Heart right ventricle (tissue), 16 donors: ENCODE measurements around the gene HS1BP3. TPM values are rescaled to one million over a fixed set of nuclear protein-coding genes. Genes with fewer than 3 reads are reported as not detected.
A peak's percentile ranks its signal among the peaks of the same experiment; 100 is the strongest.

ENCODE experiments used
- ATAC-seq, 8 donors: fragments of 200-7000 bp; cut with Tn5 transposase; one replicate each; pipeline ENCODE4 v1.9.1; 2020; ENCODE audit warnings: mild to moderate bottlenecking in 8 of 8, moderate library complexity in 8 of 8, moderate number of reproducible peaks in 1 of 8
- DNase-seq, 2 donors: peaks; one replicate each; pipeline ENCODE4 v3.0.0-alpha.2; 2020
- H3K27ac ChIP-seq, 10 donors: fragments of 200-600 bp; sonication (generic) in 2 of 10; one replicate each; pipeline versions ENCODE4 v1.5.0 to v1.8.0; 2020 to 2022; ENCODE audit warnings: mild to moderate bottlenecking in 3 of 10
- H3K27me3 ChIP-seq, 7 donors: fragments of 200-600 bp; one replicate each; pipeline ENCODE4 v1.8.0; 2021 to 2022; ENCODE audit warnings: mild to moderate bottlenecking in 2 of 7
- H3K36me3 ChIP-seq, 9 donors: fragments of 200-600 bp; sonication (generic) in 1 of 9; one replicate each; pipeline versions ENCODE4 v1.5.0 to v1.8.0; 2020 to 2022; ENCODE audit warnings: mild to moderate bottlenecking in 2 of 9
- H3K4me1 ChIP-seq, 9 donors: fragments of 200-600 bp; sonication (generic) in 1 of 9; one replicate each; pipeline versions ENCODE4 v1.5.0 to v1.8.0; 2020 to 2022; ENCODE audit warnings: mild to moderate bottlenecking in 4 of 9
- H3K4me3 ChIP-seq, 10 donors: fragments of 200-600 bp; sonication (generic) in 2 of 10; one replicate each; pipeline versions ENCODE4 v1.5.0 to v1.8.0; 2020 to 2022; ENCODE audit warnings: mild to moderate bottlenecking in 7 of 10, moderate library complexity in 2 of 10
- H3K9me3 ChIP-seq, 11 donors: fragments of 200-600 bp in 10 of 11; sonication (generic) in 2 of 11; one replicate each; pipeline versions ENCODE4 v1.5.0 to v1.8.0; 2013 to 2022; ENCODE audit warnings: mild to moderate bottlenecking in 2 of 11, control low read depth in 1 of 11, moderate library complexity in 1 of 11
- CTCF ChIP-seq, 9 donors: fragments of 200-600 bp; sonication (generic) in 2 of 9; IDR thresholded peaks; one replicate each; pipeline versions ENCODE4 v1.5.0 to v1.8.0; 2021 to 2022; ENCODE audit warnings: antibody characterized with exemption in 9 of 9, mild to moderate bottlenecking in 5 of 9, moderate library complexity in 1 of 9
- WGBS, 2 donors: extraction: QIAGEN DNeasy Blood & Tissue Kit; methylation state at CpG; one replicate each; pipeline ENCODE4 v1.1.7; 2013; ENCODE audit warnings: inconsistent platforms in 1 of 2; 5-methylcytosine and 5-hydroxymethylcytosine counted together
- intact Hi-C, 10 donors: fragments of 100-400 bp; cut with DNase I; formaldehyde crosslinking; loops; one replicate each; pipeline versions ENCODE4 v1.11.1 to v1.14.2; 2022
- polyA plus RNA-seq, 2 donors: library from polyadenylated mRNA; stranded (reverse); fragments of 200-250 nt; gene quantifications; one replicate each; pipeline ENCODE4 v1.2.3, GENCODE V29; 2013
- total RNA-seq, 10 donors: library from RNA; stranded (reverse); fragmentation: NEBNext Ultra II Directional in 3 of 10; extraction: Animal tissue kit (Norgen Biotek cat#: 25700) in 3 of 10; gene quantifications; one replicate each; pipeline versions ENCODE4 v1.2.1 to v1.2.4, GENCODE V29; 2021 to 2023
- donor health status: Arrhythmogenic right ventricular cardiomyopathy.
- donor health status: ischemic (EF 13 %, LVEDD 7.1; RV severe dilation, severe dysfunction).
- donor health status: healthy with polysubstance abuse.
- donor health status: DM: no; HTN: yes; CAD: no.
- donor health status: DM: no; HTN: no; CAD: no.
- donor health status: ischemic (EF 25% LVEDD 6.9; RV normal size, moderate dysfunction).
- donor health status: ischemic (EF 25% LVEDD 5.7; RV mildly dilated, moderate dysfunction).
- donor health status: healthy.
- donor health status: DM: yes; HTN: yes; CAD: no.
- donor health status: Ischemic cardiomyopathy.
- donor health status: ischemic (EF 35%, LVEDD 5.7; RV mildly dilated, moderate dysfunction).
- donor health status: nonischemic (EF 11% LVEDD 7.7; RV severe dilation, severe dysfunction).
- donor health status: DM: yes; HTN: yes; CAD: no.
- donor health status: PGD.
- donor health status: ischemic (EF 29% LVEDD 5.4; RV normal size, mild dysfunction).
- donor health status: nonischemic (EF 23%, LVEDD 6.1; RV moderate dilation, normal function).

HS1BP3 gene
- total and polyA plus RNA-seq, 12 donors: 11.3 to 26.3 (median 16.5) TPM

GRCh38 chr2:20649976-20650375 is 922 bp downstream of the HS1BP3 start:
- Histone ChIP-seq H3K9me3 (no peaks in the 10 kb centered on the region), H3K4me3 (peak overlapping the region; percentile 72 to 99 (median 94)), H3K27me3 (no peaks in the 10 kb centered on the region), H3K36me3 (peaks cover 0 to 19% (median 4%) of the 10 kb centered on the region in 9 donors), H3K27ac (peak overlapping the region in 2 of 10 donors; percentile 91 to 97), H3K4me1 (peaks cover 3 to 39% (median 35%) of the 10 kb centered on the region in 9 donors)
- DNase-seq (no peak), ATAC-seq (no peak)
- no peak for TF ChIP-seq CTCF (IDR thresholded peaks at IDR 0.05)
- intact Hi-C loops: loop anchor here in 1 of 10 donors (5.0 kb wide), 1 partner anchor 748 kb away; the partner anchor contains the start of gene TTC32
- 72 to 81% methylated on average over 7 of the region's 7 CpGs for WGBS, 2 donors

GRCh38 chr2:20649576-20649975 is 1.3 kb downstream of the HS1BP3 start:
- no peak for ATAC-seq

DNA sequence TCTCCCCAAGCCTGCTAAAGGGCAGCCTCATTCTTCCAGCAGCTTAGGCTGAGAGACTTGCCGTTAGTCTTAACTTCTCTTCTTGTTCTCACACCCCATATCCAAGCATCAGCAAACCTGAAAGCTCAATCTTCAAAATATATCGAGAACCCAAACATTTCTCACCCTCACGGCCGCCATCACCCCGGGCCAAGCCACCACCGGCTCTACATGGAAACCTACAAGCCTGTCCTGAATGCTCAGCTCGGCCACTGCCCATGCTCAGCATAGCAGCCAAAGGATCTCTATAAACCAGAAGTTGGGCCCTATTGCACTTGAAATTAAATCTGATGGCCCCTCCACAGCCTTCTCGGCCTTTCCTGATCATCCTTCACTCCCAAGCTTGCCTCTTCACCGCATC is 2.1 kb downstream of the HS1BP3 start:
- Histone ChIP-seq H3K36me3 (peaks cover 0 to 30% (median 12%) of the 10 kb centered on the region in 9 donors), H3K4me3 (no peak overlapping the region), H3K27ac (no peak overlapping the region), H3K4me1 (peaks cover 3 to 39% (median 35%) of the 10 kb centered on the region in 9 donors), H3K27me3 (no peaks in the 10 kb centered on the region), H3K9me3 (no peaks in the 10 kb centered on the region)
- DNase-seq: no peak
- ATAC-seq: no peak
- WGBS, 2 donors: 95 to 96% methylated on average over 9 of the region's 9 CpGs
- intact Hi-C loops: no loop called here
- no peak for TF ChIP-seq CTCF (IDR thresholded peaks at IDR 0.05)

More at GRCh38 chr2:20649576-20649975, 1.3 kb downstream of the HS1BP3 start:
- H3K36me3 ChIP-seq: peaks cover 0 to 23% (median 8%) of the 10 kb centered on the region in 9 donors
- intact Hi-C loops: no loop called here
- H3K27ac ChIP-seq: no peak overlapping the region
- TF ChIP-seq CTCF (IDR thresholded peaks at IDR 0.05): no peak
- 82 to 90% methylated on average over 11 of the region's 11 CpGs for WGBS, 2 donors
- H3K9me3 ChIP-seq: no peaks in the 10 kb centered on the region
- H3K4me1 ChIP-seq: peaks cover 3 to 39% (median 35%) of the 10 kb centered on the region in 9 donors
- H3K4me3 ChIP-seq: peak overlapping the region in 5 of 10 donors; percentile 72 to 99 (median 91)
- no peaks in the 10 kb centered on the region for H3K27me3 ChIP-seq
- DNase-seq: no peak

GRCh38 chr2:20648206-20648605 is 2.7 kb downstream of the HS1BP3 start:
- Histone ChIP-seq H3K27ac (no peak overlapping the region), H3K9me3 (no peaks in the 10 kb centered on the region), H3K4me3 (no peak overlapping the region), H3K36me3 (peaks cover 0 to 36% (median 15%) of the 10 kb centered on the region in 9 donors), H3K27me3 (no peaks in the 10 kb centered on the region), H3K4me1 (peaks cover 3 to 39% (median 35%) of the 10 kb centered on the region in 9 donors)
- 91 to 93% methylated on average over 4 of the region's 4 CpGs for WGBS, 2 donors
- DNase-seq (no peak), ATAC-seq (no peak)
- no peak for TF ChIP-seq CTCF (IDR thresholded peaks at IDR 0.05)
- intact Hi-C loops: no loop called here
